Measurements from ENCODE around the gene TRAF3.

The TRAF3 gene

DNA sequence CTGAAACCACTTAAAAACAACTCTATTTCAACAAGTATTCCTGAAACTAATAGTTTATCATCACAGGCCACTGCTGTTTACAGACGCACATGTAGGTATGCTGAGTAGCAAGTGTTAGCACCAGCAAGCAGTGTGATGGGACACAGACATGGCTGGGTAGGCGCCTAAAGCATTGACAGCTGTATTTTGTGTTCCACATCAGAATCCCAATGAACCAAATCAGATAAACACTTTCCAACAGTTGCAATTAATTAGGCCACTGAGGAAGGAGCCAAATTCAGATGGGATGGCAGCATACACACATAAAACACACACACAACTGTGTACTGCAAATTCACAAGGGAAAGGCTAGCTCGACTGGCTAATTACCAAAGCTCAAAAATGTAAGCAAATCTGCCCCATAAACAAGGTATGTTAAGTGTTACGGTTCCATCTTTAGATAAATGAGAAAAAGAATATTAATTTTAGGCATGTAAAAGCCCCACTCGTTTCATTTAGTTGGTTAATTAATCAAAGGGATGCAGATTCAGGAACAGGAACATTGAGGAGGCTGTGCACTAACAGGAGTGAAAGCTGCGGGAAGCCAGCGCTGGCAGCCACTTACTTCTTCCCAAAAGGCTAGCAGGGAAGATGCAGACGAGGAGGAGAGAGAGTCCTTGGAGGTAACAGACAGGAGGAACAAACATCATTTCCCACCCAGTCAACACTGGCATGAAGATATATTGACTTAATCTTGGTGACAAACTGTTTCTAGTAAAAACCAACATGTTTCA is 178.6 kb downstream of the TRAF3 start:
- in situ Hi-C loops (cut with HindIII; ENCODE audit: low sequenced_read_pairs): no loop called here
- DNase-seq (ENCODE audit: low read depth, low spot score): no peak
- H3K4me3 ChIP-seq (ENCODE audit: low read depth, low read length): no peak overlapping the region
- TF ChIP-seq, protein P1, sequence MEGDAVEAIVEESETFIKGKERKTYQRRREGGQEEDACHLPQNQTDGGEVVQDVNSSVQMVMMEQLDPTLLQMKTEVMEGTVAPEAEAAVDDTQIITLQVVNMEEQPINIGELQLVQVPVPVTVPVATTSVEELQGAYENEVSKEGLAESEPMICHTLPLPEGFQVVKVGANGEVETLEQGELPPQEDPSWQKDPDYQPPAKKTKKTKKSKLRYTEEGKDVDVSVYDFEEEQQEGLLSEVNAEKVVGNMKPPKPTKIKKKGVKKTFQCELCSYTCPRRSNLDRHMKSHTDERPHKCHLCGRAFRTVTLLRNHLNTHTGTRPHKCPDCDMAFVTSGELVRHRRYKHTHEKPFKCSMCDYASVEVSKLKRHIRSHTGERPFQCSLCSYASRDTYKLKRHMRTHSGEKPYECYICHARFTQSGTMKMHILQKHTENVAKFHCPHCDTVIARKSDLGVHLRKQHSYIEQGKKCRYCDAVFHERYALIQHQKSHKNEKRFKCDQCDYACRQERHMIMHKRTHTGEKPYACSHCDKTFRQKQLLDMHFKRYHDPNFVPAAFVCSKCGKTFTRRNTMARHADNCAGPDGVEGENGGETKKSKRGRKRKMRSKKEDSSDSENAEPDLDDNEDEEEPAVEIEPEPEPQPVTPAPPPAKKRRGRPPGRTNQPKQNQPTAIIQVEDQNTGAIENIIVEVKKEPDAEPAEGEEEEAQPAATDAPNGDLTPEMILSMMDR (IDR thresholded peaks at IDR 0.05; ENCODE audit: low read depth, low read length): no peak

DNA sequence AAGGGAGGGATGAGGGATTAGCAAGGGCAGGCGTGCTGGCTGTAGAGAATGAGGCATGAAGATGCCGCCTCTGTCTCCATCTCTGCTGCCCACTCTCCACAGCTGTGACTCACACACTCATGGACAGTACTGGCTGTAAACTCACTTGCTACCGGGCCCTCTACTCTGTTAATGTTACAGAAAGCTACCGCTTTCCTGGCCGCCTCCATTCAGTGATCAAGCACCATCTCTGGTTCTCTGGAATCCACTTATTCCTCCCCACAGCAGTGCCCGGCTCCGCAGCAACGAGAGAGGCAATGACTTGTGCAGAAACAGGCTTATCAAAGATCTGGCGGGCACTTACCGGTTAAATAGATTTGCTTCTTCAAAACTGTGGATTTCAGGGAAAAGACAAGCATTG is 180.0 kb downstream of the TRAF3 start:
- H3K4me3 ChIP-seq (ENCODE audit: low read depth, low read length): no peak overlapping the region
- DNase-seq (ENCODE audit: low read depth, low spot score): no peak
- TF ChIP-seq, protein P1 (IDR thresholded peaks at IDR 0.05; ENCODE audit: low read depth, low read length): no peak
- in situ Hi-C loops (cut with HindIII; ENCODE audit: low sequenced_read_pairs): no loop called here

DNA sequence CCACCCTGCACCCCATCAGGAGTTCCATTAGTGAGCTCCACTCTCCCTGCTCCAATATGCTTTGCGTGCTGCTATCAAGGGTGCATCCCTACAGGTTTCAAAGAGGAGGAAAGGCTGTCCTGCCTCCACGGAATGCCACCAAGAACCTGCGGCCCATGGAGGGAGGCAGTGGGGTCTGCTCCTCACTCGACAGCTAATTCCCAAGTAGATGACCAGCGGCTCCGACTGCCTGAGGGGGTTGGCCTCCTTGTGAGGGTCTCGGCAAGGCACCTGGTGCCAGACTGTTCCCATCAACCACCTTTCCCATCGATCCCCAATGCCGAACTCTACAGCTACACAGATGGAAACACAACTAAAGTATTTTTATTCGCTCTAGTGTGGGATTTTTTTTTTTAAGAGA is 181.2 kb downstream of the TRAF3 start:
- DNase-seq (ENCODE audit: low read depth, low spot score): no peak
- in situ Hi-C loops (cut with HindIII; ENCODE audit: low sequenced_read_pairs): no loop called here
- TF ChIP-seq, protein P1 (IDR thresholded peaks at IDR 0.05; ENCODE audit: low read depth, low read length): no peak
- no peak overlapping the region for H3K4me3 ChIP-seq (ENCODE audit: low read depth, low read length)

Measured in astrocyte of the spinal cord (primary cell).